Measurements from ENCODE around the gene DCAKD.

GRCh38 chr17:45067637-45068036 lies 16.2 kb upstream of the DCAKD start:
- TF ChIP-seq CTCF (IDR thresholded peaks at IDR 0.05 in 2 of 3, conservative IDR thresholded peaks at IDR 0.05 in 1 of 3; ENCODE audit: control insufficient read depth in 2 of 3, extremely low read depth in 1 of 3, insufficient read depth in 1 of 3, low read depth in 3 of 3, low read length in 3 of 3) (no peak), EZH2 (IDR thresholded peaks at IDR 0.05; ENCODE audit: borderline replicate concordance, control insufficient read depth, low read depth, low read length) (no peak), POU2F2 (IDR thresholded peaks at IDR 0.05; ENCODE audit: borderline replicate concordance, low read depth, low read length) (no peak), TCF12 (IDR thresholded peaks at IDR 0.05; ENCODE audit: low read depth, low read length) (no peak), RB1 (IDR thresholded peaks at IDR 0.05; ENCODE audit: borderline replicate concordance) (no peak)
